RWPE2 (cell line): ENCODE measurements around the gene ZNF366.

ENCODE experiments used
- ATAC-seq: fragments of 200-7000 bp; cut with Tn5 transposase; 3 replicates; pipeline ENCODE4 v1.9.1; 2021; ENCODE audit warnings: low read depth
- DNase-seq: peaks from one replicate; pipeline ENCODE4 v3.0.0-alpha.2; 2020; ENCODE audit warnings: low spot score
- H3K27ac ChIP-seq: fragments of 450-650 bp; 2 replicates; pipeline ENCODE4 v1.5.1; 2017; ENCODE audit warnings: mild to moderate bottlenecking; ENCODE audit not compliant: poor library complexity, severe bottlenecking
- H3K27me3 ChIP-seq: fragments of 250-450 bp; sonication (Bioruptor Pico); 2 replicates; pipeline ENCODE4 v1.5.1; 2021; ENCODE audit warnings: mild to moderate bottlenecking, moderate library complexity; ENCODE audit not compliant: insufficient read depth, poor library complexity, severe bottlenecking
- H3K36me3 ChIP-seq: fragments of 250-450 bp; sonication (Bioruptor Pico); 2 replicates; pipeline ENCODE4 v1.5.1; 2020; ENCODE audit warnings: low read depth, mild to moderate bottlenecking, moderate library complexity
- H3K4me1 ChIP-seq: fragments of 250-450 bp; sonication (Bioruptor Pico); 2 replicates; pipeline ENCODE4 v1.5.1; 2021; ENCODE audit warnings: mild to moderate bottlenecking, moderate library complexity; ENCODE audit not compliant: insufficient read depth, poor library complexity, severe bottlenecking
- H3K4me3 ChIP-seq: fragments of 250-450 bp; sonication (Bioruptor Pico); 2 replicates; pipeline ENCODE4 v1.5.1; 2021; ENCODE audit warnings: mild to moderate bottlenecking, moderate library complexity; ENCODE audit not compliant: severe bottlenecking
- H3K9me3 ChIP-seq: fragments of 250-450 bp; sonication (Bioruptor Pico); 2 replicates; pipeline ENCODE4 v1.5.1; 2021; ENCODE audit warnings: mild to moderate bottlenecking, moderate library complexity; ENCODE audit not compliant: severe bottlenecking
- CTCF ChIP-seq: fragments of 450-650 bp; IDR thresholded peaks from one replicate; pipeline ENCODE4 v1.5.1; 2017; ENCODE audit warnings: mild to moderate bottlenecking, moderate library complexity; ENCODE audit not compliant: poor library complexity, severe bottlenecking

ZNF366 gene

GRCh38 chr5:72445969-72446368 is 61.2 kb downstream of the ZNF366 start:
- Histone ChIP-seq H3K27me3 (no peaks in the 10 kb centered on the region), H3K9me3 (no peaks in the 10 kb centered on the region), H3K27ac (no peak overlapping the region), H3K36me3 (no peaks in the 10 kb centered on the region), H3K4me1 (peaks cover 9% of the 10 kb centered on the region), H3K4me3 (no peak overlapping the region)
- ATAC-seq (no peak), DNase-seq (no peak)
- TF ChIP-seq CTCF, result no peak

- no peaks in the 10 kb centered on the region for H3K27me3 ChIP-seq
- no peak overlapping the region for H3K27ac ChIP-seq
- no peak for TF ChIP-seq CTCF
- DNase-seq (no peak), ATAC-seq (no peak)
- no peaks in the 10 kb centered on the region for H3K36me3 ChIP-seq
- no peak overlapping the region for H3K4me3 ChIP-seq
- H3K9me3 ChIP-seq, result no peaks in the 10 kb centered on the region
- H3K4me1 ChIP-seq, result peaks cover 9% of the 10 kb centered on the region
Measured at GRCh38 chr5:72443883-72444282, 63.3 kb downstream of the ZNF366 start.

GRCh38 chr5:72441862-72442540 is 65.2 kb downstream of the ZNF366 start:
- TF ChIP-seq CTCF, result no peak
- Histone ChIP-seq H3K27ac (peak overlapping the region; percentile 31), H3K36me3 (no peaks in the 10 kb centered on the region), H3K27me3 (no peaks in the 10 kb centered on the region), H3K4me3 (no peak overlapping the region), H3K9me3 (no peaks in the 10 kb centered on the region), H3K4me1 (peaks cover 9% of the 10 kb centered on the region)
- no peak for DNase-seq
- peak; percentile 93 for ATAC-seq

- peak overlapping the region; percentile 31 for H3K27ac ChIP-seq
- ATAC-seq, result no peak
- no peaks in the 10 kb centered on the region for H3K9me3 ChIP-seq
- H3K27me3 ChIP-seq, result no peaks in the 10 kb centered on the region
- DNase-seq, result no peak
- no peak overlapping the region for H3K4me3 ChIP-seq
- H3K4me1 ChIP-seq, result peaks cover 9% of the 10 kb centered on the region
- H3K36me3 ChIP-seq, result no peaks in the 10 kb centered on the region
- no peak for TF ChIP-seq CTCF
Measured at GRCh38 chr5:72441094-72441723, 66.0 kb downstream of the ZNF366 start.

- no peak for ATAC-seq
- H3K36me3 ChIP-seq, result no peaks in the 10 kb centered on the region
Measured at GRCh38 chr5:72440207-72440638, 67.0 kb downstream of the ZNF366 start.

More at GRCh38 chr5:72440207-72440638, 67.0 kb downstream of the ZNF366 start:
- Histone ChIP-seq H3K4me1 (peaks cover 9% of the 10 kb centered on the region), H3K27ac (no peak overlapping the region), H3K4me3 (no peak overlapping the region), H3K27me3 (no peaks in the 10 kb centered on the region), H3K9me3 (no peaks in the 10 kb centered on the region)
- no peak for DNase-seq
- no peak for TF ChIP-seq CTCF
